ENCODE measurements around the gene SORBS2.
"Not testable (repeated sequence)": the region's sequence is repeated elsewhere in the genome, so short reads cannot be mapped to it uniquely, and the experiment has no call there.

The SORBS2 gene

DNA sequence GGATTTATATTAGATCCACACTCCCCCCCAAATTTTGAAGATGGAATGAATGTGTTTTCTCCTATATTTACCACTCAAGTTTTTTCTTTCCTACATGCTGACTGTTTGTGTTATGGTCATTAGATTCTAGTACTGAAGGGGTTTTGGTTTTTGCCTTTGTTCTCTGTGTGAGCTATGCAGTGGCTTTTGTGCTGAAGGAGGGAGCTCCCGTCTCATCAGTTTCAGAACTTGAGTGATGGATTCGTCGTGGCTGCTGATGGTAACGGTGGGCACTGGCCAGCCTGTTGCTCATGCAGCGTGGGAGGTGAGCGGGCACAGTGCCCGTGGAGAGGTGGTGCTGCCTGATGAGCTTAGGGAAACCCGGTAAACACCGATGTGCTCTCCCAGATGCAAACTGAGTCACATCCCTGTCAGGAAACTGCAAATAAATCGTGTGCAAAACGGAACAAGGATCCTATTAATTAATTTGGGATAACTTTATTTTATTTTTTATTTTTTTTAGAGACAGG, 101.5 kb downstream of the SORBS2 start:
- DNase-seq, result no peak

DNA sequence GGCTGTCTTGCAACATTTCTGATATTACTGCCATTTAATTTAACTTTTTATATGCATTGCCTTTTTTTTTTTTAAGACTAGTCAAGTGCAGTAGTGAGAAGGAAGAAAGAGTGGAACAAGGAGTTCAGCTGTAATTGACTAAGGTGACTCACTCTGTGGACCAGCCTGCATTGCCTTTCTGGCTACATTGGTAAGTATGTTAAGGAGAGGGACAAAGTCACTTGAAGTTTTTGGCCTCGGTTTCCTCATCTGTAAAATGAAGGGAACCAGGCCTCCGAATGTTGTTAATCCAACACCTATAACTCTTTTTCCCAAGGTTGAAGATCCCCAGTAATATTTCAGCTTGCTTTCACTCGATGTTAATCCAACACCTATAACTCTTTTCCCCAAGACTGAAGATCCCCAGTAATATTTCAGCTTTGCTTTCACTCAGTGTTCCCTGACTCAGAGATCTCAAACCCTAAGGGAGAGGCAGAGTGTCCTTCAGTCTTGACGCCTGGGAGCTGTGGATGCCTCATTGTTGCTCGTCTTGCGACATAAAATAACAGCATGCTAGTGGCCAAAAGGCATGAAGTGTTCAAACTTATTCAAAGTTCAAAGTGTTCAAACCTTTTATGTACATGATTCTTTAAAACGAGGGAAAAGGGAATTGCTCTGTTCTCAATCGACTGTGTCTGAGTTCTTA, 102.0 kb downstream of the SORBS2 start:
- DNase-seq, result no peak

DNA sequence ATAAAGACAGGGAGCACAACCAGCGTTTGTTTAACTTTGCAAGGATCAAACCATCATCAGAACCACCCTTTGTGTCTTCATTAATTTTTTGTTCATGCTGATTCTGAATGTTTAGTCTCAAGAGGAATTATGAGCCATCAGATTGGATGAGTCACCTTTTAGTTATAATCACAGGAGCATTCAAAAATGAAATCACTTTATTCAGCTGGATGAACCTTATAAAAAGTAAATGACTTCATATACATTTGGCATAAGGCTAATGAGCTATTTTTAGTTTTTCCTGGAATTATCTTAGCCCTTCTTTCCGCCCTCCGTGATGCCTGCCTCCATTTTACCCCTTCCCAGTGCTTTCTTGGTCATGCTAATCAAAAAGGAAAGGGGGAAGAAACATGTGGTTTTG, 103.6 kb downstream of the SORBS2 start:
- no peak for DNase-seq

DNA sequence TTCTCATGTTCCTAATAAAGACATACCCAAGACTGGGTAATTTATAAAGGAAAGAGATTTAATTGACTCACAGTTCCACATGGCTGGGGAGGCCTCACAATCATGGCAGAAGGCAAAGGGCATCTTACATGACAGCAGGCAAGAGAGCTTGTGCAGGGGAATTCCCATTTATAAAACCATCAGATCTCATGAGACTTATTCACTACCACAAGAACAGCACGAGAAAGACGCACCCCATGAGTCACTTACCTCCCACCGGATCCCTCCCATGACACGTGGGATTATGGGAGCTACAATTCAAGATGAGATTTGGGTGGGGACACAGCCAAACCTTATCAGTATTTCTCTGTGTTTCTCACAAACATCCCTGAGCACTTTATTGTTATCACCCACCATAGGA, 104.4 kb downstream of the SORBS2 start:
- not testable (repeated sequence) for DNase-seq

DNA sequence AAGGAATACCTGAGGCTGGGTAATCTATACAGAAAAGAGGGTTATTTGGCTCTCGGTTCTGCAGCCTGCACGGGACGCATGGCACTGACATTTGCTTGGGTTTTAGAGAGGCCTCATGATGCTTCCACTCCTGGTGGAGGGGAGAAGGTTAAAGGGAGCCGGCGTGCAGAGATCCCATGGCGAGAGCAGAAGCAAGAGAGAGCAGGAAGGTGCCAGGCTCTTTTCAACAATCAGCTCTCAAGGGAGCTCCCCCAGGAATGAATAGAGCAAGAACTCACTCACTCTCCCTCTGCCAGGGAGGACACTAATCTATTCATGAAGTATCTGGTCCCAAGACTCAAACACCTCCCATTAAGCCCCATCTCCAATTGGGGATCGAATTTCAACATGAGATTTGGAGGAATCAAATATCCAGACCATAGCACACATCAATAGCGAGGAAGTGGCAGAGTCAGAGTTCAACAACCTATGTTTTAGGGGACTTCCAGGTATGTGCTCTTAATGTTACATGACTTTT, 109.8 kb downstream of the SORBS2 start:
- DNase-seq, result no peak

DNA sequence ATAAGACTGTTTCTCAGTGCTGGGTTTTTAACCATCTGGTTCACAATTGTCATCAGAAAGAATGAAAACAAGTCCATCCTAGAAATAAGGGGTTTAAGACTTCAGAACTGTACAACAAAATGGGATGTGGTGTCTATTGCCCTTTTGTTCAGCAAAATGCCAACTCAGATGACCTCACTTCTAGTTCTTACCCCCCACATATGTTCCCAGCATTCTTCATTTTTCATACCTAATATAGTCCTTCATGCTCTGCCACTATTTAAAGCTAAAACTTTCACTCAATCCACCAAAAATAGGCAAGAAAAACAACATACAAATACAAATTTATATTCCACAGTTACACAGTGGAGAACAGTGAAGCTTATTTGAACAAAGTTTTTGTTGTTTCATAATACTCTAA, 111.4 kb downstream of the SORBS2 start:
- DNase-seq, result no peak

DNA sequence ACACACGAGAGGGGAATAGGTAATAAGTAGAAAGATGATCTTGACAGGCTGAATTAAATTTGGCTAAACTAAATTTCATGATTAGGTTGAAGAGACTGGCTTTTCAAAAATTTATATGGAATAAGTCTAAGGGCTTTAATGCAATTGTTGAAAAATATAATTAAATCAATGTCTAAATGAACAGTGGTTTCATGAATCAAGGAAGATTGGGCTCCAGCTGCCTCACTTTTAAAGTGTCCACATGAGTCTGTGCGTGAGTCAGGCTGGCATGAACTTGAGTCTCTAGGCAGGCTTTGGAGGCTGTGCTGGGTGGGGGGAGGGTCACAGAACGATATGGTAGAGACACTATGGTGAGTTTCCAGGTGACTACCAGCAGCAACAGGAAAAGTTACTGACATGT, 111.9 kb downstream of the SORBS2 start:
- DNase-seq, result no peak

DNA sequence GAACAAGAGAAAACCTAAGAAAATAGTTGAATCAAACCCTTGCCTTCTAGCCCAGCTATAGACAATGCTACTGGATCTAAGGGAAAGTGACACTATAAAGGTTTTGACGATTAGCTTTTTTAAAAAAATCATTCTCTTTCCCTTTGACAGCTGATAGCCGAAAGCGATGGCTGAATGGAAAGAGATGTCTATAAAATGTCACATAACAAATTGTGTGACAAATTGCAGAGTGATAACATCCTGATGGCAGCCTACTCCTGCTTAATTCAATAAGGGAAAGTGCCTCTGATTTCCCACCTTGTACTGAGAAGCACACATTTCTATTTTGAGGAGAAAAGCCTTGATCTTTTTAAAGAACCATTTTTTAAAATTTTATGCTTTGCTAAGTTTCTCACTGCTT, 114.5 kb downstream of the SORBS2 start:
- DNase-seq, result no peak

DNA sequence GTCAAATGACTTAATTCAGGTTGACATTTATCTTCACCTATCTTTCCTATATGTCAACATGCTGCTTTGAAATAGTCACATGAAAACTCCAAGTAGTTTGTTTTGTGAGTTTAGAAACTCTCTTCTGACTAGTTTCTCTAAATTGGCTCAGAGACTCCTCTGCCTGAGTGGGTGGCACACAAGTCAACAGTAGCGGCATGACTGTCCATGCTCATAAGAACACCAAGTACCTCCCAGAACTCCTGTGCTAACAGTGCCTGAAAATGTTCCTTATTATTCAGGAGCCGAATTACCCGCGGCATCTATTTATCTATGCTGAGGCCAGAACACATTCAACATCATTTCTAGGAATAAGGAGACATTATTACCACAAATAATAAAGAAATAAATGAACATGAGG, 116.3 kb downstream of the SORBS2 start:
- no peak for DNase-seq

DNA sequence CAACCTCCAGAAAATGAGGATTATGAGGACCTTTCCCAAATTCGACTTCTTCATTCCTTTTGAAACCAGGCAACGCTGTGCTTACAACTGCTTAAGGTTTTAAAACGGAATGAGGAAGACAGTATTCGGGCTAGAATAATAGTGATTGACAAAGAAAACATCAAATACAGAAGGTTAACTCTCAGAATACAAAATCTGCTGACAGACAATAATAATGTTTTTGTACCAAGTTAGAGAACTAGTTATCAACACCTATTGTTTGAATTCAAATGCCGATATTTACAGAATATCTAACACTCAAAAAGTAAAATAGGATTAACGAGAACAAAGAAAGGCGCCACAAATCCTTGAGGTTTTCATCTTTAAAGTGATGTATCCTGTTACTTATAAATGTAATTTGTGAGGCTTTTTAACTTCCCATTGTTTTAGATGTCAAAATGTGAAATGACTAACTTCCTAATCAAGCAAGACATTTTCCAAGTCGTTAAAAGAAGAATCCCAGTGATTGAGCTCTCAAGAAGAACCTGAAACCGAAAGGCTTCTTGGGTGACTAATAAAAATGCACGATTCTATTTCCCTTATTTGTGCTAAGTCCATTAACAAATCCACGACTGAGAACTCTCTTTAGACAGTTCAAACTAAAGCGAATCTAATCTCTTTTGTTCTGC, 118.3 kb downstream of the SORBS2 start:
- DNase-seq, result no peak

DNA sequence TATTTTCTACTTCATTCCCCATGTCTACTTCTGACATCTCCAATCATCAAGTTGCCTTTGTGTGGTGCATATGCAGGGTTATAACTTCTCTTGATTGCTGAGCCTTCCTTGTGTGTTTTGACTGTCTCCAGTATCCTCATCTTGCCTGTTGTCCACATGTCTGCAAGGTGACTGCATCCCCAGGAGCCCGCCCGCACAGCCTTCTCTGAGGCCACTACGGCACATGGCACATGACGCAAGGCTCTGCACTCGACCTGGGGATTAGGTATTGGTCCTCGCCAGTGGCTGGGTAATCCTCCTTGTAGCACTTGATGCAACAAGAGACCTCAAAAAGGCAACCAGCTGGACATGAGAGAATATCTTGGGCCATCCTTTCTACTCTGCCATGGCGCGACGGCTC, 122.6 kb downstream of the SORBS2 start:
- no peak for DNase-seq

DNA sequence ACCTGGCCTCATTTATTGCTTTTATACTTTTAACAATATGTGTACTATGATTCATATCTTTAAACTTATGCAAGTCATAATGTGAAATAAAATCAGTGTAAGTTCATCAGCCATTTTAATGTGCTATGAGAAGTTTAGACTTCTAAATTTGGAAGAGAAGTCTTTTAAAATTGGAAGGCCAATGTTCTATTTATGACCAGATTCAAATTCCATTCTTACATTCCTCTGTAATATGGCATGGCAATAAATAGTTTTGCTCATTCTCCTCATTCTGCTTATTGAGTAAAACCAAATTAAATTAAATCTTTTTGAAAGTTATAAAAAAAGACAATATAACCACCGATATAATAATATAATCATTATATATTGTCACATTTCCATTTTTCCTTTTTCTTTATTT, 126.2 kb downstream of the SORBS2 start:
- no peak for DNase-seq

DNA sequence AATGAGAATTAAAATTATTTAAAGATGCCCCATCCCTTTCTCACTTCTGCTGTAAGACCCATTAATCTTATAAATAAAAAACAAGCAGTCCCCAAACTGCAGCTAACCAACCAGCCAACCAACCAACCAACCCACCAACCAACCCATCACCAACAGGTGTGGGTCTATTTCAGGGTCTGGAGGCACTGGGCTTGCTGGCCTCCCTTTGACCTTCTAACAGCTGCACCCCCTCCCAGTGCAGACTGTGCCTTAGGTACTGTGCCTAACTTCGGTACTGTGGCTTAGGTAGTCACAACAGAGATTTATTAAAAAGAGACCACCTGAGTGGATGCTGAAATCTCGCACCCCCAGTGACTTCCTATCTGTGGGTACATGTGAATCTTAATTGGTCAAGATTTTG, 128.1 kb downstream of the SORBS2 start:
- DNase-seq, result no peak

DNA sequence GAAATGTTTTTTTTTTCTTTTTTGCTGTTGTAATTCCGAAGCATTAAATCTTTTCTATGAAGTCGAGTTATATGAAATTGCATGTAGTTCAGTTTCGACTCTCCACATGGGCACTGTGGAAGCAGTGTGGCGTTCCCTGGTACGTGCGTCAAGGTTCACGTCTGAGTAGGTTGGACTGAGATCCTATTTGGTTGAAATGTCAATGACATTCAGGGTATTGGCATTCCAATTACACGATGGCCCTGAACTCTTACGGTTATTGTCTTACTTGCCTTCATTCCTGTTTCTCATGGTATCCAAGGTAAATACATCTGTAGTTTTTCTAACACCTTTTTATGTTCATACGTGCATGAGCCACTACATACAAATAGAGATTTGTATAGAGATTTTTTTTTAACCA, 128.8 kb downstream of the SORBS2 start:
- DNase-seq, result no peak

DNA sequence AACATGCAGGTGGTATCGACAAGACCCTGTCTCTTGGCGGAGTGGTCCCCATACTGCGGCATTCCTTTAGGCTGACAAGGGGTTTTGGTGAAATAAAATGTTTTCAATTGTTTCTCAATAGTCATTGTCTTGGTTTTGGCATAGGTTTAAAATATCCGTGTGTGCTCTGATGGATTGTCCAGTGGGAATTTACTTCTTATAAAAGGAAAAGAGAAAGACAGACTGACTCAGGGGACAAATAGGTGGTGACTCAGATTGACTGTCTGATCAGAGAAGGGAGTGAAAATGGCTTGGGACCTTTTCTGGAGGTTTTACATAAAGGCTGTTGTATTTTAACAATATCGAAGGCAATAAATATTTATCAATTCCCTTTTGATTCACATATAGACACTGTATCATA, 129.8 kb downstream of the SORBS2 start:
- no peak for DNase-seq

DNA sequence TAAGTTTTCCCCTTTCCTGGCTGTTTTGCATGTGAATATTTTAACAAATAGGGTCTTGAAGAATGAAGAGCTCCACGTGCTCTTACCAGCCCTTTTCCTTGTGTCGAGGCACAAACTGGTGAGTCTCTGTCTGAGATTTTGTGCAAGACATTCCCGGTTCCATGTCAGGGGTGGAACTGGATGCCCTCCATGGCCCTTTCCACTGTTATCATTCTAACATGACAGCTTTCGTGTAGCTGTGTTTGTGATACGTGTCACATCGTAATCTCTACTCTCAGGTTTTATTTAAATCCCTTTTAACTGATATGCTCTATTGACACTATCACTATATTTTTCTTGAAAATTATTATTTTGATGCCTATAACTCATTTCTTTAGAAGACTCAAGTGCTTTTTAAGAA, 130.4 kb downstream of the SORBS2 start:
- no peak for DNase-seq

DNA sequence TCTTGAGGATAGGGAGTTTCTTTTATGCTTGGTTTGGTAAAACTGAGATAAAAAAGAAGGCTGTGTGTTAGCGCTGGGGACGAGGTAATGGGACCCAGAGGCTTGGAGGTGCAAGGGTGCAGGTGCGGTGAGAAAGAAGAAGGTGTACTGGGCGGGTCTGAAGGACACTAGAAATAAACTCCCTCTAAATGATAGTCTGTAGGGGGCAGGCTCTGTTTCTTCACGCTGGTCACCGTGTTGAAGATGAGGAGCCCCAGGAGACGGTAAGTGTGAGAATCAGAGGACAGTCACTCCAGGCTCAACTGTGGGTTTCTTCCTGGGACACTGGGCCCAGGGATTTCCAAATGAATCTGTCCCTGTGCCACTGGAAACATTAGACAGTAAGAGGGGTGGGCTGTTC, 131.4 kb downstream of the SORBS2 start:
- no peak for DNase-seq

DNA sequence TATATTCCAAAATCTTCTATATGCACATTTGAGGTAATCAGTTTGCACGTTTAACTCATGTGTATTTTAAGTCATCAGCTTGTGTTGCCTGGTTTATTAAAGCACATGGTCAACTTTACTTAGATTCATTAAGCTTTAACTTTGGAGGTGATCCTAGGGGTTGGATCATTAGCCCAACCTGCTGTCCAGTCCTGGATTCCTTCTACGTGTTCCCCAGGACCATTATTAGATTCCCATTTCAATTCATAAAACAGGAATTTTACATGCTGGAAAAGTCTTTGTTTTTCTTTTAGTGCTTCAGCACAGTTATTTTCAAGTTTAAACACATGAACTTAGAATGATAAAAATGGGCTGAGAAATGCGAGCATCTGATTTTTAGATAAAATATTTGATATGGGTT, 132.5 kb downstream of the SORBS2 start:
- no peak for DNase-seq

DNA sequence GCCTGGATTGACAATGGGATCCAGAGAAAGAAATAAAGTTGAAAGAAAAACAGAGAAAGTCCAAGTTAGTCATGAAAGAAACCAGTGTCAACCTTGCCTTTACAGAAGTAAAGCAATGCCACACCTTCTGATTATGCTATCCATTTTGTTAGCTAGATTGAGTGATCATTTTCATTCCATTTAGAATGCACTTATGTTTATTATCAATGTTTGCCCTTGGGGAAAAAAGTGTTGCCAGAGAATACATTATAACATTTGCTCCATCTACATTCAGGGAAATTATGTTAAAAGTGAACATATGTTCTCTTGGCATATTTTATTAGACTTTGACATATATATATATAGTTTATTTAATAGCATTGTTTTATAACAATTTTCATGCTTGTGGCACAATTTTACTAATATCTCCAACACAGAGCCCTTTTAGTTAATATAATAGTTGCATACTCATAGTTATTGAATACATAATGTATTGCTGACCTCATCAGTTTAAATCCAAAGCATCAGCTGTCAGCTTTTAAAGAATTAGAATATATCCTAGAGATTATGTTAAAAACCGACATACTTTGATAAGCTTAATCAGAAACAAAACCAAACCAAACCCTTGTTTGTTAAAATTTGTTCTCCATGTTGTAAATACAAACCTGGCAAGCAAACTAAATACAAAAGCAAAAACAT, 134.2 kb downstream of the SORBS2 start:
- DNase-seq, result no peak

DNA sequence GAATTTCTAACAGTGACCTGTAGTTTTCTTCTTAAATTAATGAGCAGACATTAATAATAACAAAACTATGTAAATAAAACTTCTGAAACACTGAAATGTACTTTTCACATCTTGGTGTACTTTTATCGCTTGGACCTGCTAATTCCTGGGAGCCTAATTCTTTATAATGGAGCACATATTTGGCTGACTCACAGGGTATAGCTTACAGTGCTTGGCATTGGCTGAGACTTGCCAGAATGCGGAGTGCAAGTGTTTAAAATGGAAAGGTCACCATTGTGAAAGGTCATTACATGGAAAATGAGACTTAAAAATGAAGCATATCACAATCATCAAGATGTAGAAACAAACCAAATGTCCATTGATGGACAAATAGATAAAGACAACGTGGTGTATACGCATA, 139.4 kb downstream of the SORBS2 start:
- no peak for DNase-seq

DNA sequence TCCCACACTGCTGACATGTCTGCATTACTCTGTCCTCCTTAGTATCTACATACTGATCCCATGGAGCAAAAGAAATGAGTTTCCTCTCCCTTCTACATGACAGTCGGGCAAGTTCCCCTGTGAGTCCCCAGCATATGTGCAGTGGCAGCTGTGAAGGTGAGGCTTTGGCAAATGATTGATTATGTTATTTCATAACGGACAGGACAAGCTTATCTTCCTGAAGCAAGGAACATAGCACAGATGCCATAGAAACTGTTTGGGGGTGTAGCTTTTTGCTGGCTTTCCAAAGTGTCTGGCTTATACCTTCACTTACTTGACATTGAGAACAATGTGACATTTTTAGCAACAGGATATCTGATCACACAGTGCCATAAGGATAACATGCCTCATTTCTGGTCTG, 139.8 kb downstream of the SORBS2 start:
- no peak for DNase-seq

DNA sequence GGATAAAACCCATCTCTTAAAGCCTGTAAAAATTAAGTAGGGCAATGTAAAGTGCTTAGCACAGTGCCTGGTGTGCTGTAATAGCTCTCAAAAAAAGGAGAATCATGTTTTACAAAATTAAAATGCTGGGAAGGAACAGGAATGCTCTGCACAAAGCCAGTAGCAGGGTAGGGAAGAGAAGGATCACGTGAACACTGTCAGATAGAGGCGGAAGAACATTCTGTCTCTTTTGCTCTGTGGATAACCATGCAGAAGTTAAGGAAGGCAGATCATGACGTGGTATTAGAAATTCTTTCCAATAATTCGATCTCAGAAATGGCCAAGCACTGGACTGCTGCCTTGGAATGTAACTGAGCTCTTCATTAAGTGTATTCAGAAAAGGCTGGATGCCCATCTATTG, 140.5 kb downstream of the SORBS2 start:
- no peak for DNase-seq

DNA sequence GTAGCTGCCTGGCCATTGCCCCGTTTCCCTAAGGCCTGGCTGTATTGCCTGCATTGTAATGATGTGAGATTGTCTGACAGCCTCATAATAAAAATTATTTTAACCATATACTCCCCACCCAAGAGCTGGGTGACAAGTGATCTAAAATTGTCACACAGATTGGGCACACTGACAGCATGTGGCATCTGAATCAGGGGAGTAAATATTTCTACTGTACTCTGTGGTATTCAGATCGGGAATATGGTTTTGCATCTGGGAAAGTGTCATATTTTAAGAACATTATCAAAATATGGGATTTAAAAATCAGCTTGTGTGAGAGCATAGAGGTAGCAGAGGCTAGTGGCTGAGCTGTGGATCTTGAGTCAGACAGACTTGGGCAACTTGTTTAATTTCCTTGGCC, 140.9 kb downstream of the SORBS2 start:
- DNase-seq, result no peak

DNA sequence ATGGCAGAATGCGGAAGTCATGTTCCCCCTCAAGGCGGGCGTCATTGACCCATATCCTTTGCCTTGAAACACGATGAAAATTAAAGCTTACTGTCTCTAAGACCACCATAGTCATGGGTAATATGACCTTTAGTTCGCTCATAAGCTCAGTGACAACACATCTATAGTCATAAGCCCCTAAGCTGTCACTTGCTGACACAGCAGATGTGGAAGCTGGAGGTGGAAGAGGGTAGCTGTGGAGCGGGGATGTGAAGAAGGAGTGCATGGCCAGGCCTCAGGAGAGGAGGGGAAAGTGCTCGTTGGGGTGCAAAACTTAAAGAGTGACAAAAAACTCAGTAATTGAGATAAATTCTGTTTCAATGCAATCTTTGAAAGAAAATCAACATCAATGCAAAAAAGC, 142.7 kb downstream of the SORBS2 start:
- DNase-seq, result no peak
